ENCODE results near the gene PLAC1.

GRCh38 chrX:134562002-134562401 lies 96.3 kb downstream of the PLAC1 start:
- TF ChIP-seq POLR2AphosphoS5 (IDR thresholded peaks at IDR 0.05) (no peak), CTCF (IDR thresholded peaks at IDR 0.05) (no peak), POLR2A (IDR thresholded peaks at IDR 0.05) (no peak), EP300 (IDR thresholded peaks at IDR 0.05) (no peak)
